HL-60 (cell line): ENCODE data around the gene ABHD5.

Source experiments
- DNase-seq, 2 experiments: peaks; one replicate each; pipeline ENCODE4 v3.0.0-alpha.2; 2010 to 2020; ENCODE audit warnings: low read depth in 1 of 2, low spot score in 1 of 2
- H3K27ac ChIP-seq: fragments of 250-450 bp; sonication (Bioruptor Pico); replicated peaks from 2 replicates; pipeline ENCODE4 v1.5.1; 2020; ENCODE audit warnings: mild to moderate bottlenecking, moderate library complexity
- H3K27me3 ChIP-seq: fragments of 250-450 bp; sonication (Bioruptor Pico); 2 replicates; pipeline ENCODE4 v1.5.1; 2021; ENCODE audit warnings: mild to moderate bottlenecking, moderate library complexity; ENCODE audit not compliant: insufficient read depth, poor library complexity, severe bottlenecking
- H3K4me3 ChIP-seq: replicated peaks from 2 replicates; pipeline ENCODE4 v1.5.1; 2011; ENCODE audit warnings: mild to moderate bottlenecking, control low read depth, low read length; ENCODE audit not compliant: insufficient read depth
- GABPA ChIP-seq: IDR thresholded peaks from 2 replicates; pipeline ENCODE4 v1.6.1; 2012; ENCODE audit warnings: low read depth
- POLR2AphosphoS5 ChIP-seq: IDR thresholded peaks from 2 replicates; pipeline ENCODE4 v1.6.1; 2012; ENCODE audit warnings: low read depth
- SPI1 ChIP-seq: IDR thresholded peaks from 2 replicates; pipeline ENCODE4 v1.6.1; 2012; ENCODE audit warnings: low read depth, mild to moderate bottlenecking, borderline replicate concordance
- TF ChIP-seq, protein P1 (sequence below): IDR thresholded peaks from 2 replicates; pipeline ENCODE4 v1.6.1; 2012; ENCODE audit warnings: low read depth; ENCODE audit not compliant: insufficient replicate concordance
- TF ChIP-seq, protein P2 (sequence below): IDR thresholded peaks from one replicate; pipeline ENCODE4 v1.5.1; 2011; ENCODE audit warnings: low read length, control low read depth, inconsistent platforms; ENCODE audit not compliant: insufficient read depth

ABHD5 gene

DNA sequence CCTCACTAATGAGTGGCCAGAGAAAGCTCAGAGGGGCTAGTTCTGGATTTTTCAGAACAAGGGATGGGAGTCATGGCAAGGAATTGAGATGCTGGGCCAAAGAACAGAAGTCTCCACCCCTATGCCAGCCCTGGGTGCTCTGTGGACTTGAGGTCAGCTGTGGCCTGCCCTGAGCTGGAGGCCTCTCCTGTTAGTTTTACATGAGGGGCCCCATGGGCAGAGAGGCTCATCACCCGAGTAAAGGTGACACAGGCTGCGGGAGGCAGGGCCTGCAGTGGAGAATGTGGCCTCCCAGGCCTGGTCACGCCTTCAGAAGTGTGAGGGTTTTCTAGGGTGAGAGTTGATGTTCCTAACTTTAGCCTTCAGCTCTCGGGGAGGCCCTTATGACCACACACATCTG, 44.9 kb downstream of the ABHD5 start:
- H3K27ac ChIP-seq = no peak overlapping the region
- no peaks in the 10 kb centered on the region for H3K27me3 ChIP-seq
- TF ChIP-seq, protein P1, sequence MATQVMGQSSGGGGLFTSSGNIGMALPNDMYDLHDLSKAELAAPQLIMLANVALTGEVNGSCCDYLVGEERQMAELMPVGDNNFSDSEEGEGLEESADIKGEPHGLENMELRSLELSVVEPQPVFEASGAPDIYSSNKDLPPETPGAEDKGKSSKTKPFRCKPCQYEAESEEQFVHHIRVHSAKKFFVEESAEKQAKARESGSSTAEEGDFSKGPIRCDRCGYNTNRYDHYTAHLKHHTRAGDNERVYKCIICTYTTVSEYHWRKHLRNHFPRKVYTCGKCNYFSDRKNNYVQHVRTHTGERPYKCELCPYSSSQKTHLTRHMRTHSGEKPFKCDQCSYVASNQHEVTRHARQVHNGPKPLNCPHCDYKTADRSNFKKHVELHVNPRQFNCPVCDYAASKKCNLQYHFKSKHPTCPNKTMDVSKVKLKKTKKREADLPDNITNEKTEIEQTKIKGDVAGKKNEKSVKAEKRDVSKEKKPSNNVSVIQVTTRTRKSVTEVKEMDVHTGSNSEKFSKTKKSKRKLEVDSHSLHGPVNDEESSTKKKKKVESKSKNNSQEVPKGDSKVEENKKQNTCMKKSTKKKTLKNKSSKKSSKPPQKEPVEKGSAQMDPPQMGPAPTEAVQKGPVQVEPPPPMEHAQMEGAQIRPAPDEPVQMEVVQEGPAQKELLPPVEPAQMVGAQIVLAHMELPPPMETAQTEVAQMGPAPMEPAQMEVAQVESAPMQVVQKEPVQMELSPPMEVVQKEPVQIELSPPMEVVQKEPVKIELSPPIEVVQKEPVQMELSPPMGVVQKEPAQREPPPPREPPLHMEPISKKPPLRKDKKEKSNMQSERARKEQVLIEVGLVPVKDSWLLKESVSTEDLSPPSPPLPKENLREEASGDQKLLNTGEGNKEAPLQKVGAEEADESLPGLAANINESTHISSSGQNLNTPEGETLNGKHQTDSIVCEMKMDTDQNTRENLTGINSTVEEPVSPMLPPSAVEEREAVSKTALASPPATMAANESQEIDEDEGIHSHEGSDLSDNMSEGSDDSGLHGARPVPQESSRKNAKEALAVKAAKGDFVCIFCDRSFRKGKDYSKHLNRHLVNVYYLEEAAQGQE = no peak
- no peak for DNase-seq
- H3K4me3 ChIP-seq = no peak overlapping the region

DNA sequence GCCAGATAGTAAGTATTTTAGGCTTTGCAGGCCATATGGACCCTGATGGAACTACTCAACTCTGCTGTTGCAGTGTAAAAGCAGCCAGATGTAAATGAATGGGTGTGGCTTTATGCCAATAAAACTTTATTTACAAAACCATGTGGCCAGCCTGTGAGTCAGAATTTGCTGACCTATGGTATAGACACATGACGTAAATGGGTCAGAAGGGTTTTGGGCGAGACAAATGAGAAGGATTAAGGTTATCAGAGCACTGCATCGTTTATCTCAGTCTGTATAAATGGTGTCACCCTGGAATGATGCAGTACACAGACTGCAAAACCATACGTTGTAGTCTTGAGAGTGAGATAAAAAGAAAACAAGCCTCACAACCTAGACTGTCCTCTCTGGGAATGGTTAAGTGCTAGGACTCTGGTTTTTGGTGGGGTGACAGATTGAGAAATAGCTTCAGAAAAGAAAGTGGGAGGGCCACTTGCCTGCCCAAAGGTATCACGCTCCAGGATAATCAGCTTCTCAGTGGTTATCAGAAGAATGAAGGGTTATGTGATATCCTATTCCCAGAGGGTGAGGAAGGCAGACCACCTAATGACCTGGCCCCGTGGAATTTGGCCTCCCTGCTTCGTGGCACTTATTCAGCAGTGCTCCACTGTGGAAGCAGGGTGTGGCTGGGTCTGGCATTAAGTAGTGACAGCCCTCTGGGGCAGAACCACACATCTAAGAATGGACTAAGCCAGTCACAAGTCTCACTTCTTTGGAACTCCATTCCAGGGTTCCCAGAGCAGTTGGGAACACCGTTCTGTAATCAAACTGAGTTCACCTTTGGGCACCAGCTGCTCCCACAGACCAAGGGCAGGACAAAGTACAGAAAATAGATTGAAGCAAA, 46.1 kb downstream of the ABHD5 start:
- no peak overlapping the region for H3K27ac ChIP-seq
- no peak for DNase-seq
- H3K4me3 ChIP-seq = no peak overlapping the region
- TF ChIP-seq GABPA (no peak), POLR2AphosphoS5 (no peak), SPI1 (no peak)
- TF ChIP-seq, protein P2, sequence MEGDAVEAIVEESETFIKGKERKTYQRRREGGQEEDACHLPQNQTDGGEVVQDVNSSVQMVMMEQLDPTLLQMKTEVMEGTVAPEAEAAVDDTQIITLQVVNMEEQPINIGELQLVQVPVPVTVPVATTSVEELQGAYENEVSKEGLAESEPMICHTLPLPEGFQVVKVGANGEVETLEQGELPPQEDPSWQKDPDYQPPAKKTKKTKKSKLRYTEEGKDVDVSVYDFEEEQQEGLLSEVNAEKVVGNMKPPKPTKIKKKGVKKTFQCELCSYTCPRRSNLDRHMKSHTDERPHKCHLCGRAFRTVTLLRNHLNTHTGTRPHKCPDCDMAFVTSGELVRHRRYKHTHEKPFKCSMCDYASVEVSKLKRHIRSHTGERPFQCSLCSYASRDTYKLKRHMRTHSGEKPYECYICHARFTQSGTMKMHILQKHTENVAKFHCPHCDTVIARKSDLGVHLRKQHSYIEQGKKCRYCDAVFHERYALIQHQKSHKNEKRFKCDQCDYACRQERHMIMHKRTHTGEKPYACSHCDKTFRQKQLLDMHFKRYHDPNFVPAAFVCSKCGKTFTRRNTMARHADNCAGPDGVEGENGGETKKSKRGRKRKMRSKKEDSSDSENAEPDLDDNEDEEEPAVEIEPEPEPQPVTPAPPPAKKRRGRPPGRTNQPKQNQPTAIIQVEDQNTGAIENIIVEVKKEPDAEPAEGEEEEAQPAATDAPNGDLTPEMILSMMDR = no peak
- TF ChIP-seq, protein P1 = no peak
- H3K27me3 ChIP-seq = no peaks in the 10 kb centered on the region

DNA sequence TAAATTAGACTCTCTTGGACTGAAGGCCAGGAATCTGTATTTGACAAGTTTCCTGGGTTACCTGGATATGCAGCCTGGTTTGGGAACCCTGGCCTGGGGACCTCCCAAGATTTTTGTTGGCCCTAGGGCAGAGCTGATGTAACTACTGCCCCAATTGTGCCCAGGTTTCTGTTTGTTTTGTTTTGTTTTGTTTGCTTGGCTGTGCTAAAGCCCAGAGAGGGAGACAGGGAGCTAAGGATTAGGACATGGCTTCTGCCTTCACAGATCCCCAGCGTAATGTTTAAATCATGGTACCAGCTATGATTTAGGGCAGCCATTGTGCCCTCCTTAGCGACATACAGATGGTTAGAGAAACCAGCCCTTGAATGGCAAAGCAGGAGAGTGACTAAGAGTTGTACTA, 47.6 kb downstream of the ABHD5 start:
- no peaks in the 10 kb centered on the region for H3K27me3 ChIP-seq
- H3K27ac ChIP-seq = no peak overlapping the region
- no peak overlapping the region for H3K4me3 ChIP-seq
- TF ChIP-seq, protein P1 = no peak
- TF ChIP-seq POLR2AphosphoS5 = no peak
- TF ChIP-seq, protein P2 = no peak
- no peak for TF ChIP-seq GABPA
- no peak for DNase-seq
